PC-9 (cell line): ENCODE results near the gene CAMKMT.

Experiments used
- EZH2 ChIP-seq: fragments of 200-600 bp; sonication (generic); IDR thresholded peaks from 2 replicates; pipeline ENCODE4 v1.8.0; 2017; ENCODE audit warnings: antibody characterized with exemption, low read depth
- TF ChIP-seq, protein P1 (sequence below): fragments of 200-600 bp; sonication (generic); conservative IDR thresholded peaks from 2 replicates; pipeline ENCODE4 v1.6.1; 2017; ENCODE audit warnings: mixed run types, antibody characterized with exemption, mild to moderate bottlenecking, moderate library complexity

DNA sequence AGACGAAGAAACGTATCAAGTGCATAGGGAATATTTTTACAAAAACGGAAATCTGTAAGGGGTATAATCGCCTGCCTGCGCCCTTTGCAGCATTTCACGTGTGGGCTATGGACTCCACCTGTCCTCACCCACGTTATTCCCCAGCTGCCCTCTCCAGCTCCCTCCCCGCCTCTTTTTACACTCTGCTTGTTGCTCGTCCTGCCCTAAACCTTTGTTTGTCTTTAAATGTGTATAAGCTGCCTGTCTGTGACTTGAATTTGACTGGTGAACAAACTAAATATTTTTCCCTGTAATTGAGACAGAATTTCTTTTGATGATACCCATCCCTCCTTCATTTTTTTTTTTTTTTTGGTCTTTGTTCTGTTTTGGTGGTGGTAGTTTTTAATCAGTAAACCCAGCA lies 410.4 kb downstream of the CAMKMT start:
- TF ChIP-seq, protein P1, sequence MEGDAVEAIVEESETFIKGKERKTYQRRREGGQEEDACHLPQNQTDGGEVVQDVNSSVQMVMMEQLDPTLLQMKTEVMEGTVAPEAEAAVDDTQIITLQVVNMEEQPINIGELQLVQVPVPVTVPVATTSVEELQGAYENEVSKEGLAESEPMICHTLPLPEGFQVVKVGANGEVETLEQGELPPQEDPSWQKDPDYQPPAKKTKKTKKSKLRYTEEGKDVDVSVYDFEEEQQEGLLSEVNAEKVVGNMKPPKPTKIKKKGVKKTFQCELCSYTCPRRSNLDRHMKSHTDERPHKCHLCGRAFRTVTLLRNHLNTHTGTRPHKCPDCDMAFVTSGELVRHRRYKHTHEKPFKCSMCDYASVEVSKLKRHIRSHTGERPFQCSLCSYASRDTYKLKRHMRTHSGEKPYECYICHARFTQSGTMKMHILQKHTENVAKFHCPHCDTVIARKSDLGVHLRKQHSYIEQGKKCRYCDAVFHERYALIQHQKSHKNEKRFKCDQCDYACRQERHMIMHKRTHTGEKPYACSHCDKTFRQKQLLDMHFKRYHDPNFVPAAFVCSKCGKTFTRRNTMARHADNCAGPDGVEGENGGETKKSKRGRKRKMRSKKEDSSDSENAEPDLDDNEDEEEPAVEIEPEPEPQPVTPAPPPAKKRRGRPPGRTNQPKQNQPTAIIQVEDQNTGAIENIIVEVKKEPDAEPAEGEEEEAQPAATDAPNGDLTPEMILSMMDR, result no peak
- no peak for TF ChIP-seq EZH2
